RWPE2 (cell line): ENCODE measurements around the gene ITPKB.

Experiments used
- ATAC-seq: fragments of 200-7000 bp; cut with Tn5 transposase; 3 replicates; pipeline ENCODE4 v1.9.1; 2021; ENCODE audit warnings: low read depth
- DNase-seq: peaks from one replicate; pipeline ENCODE4 v3.0.0-alpha.2; 2020; ENCODE audit warnings: low spot score
- H3K27ac ChIP-seq: fragments of 450-650 bp; 2 replicates; pipeline ENCODE4 v1.5.1; 2017; ENCODE audit warnings: mild to moderate bottlenecking; ENCODE audit not compliant: poor library complexity, severe bottlenecking
- H3K27me3 ChIP-seq: fragments of 250-450 bp; sonication (Bioruptor Pico); 2 replicates; pipeline ENCODE4 v1.5.1; 2021; ENCODE audit warnings: mild to moderate bottlenecking, moderate library complexity; ENCODE audit not compliant: insufficient read depth, poor library complexity, severe bottlenecking
- H3K36me3 ChIP-seq: fragments of 250-450 bp; sonication (Bioruptor Pico); 2 replicates; pipeline ENCODE4 v1.5.1; 2020; ENCODE audit warnings: low read depth, mild to moderate bottlenecking, moderate library complexity
- H3K4me1 ChIP-seq: fragments of 250-450 bp; sonication (Bioruptor Pico); 2 replicates; pipeline ENCODE4 v1.5.1; 2021; ENCODE audit warnings: mild to moderate bottlenecking, moderate library complexity; ENCODE audit not compliant: insufficient read depth, poor library complexity, severe bottlenecking
- H3K4me3 ChIP-seq: fragments of 250-450 bp; sonication (Bioruptor Pico); 2 replicates; pipeline ENCODE4 v1.5.1; 2021; ENCODE audit warnings: mild to moderate bottlenecking, moderate library complexity; ENCODE audit not compliant: severe bottlenecking
- H3K9me3 ChIP-seq: fragments of 250-450 bp; sonication (Bioruptor Pico); 2 replicates; pipeline ENCODE4 v1.5.1; 2021; ENCODE audit warnings: mild to moderate bottlenecking, moderate library complexity; ENCODE audit not compliant: severe bottlenecking
- TF ChIP-seq, protein P1 (sequence below): fragments of 450-650 bp; IDR thresholded peaks from one replicate; pipeline ENCODE4 v1.5.1; 2017; ENCODE audit warnings: mild to moderate bottlenecking, moderate library complexity; ENCODE audit not compliant: poor library complexity, severe bottlenecking

The ITPKB gene

DNA sequence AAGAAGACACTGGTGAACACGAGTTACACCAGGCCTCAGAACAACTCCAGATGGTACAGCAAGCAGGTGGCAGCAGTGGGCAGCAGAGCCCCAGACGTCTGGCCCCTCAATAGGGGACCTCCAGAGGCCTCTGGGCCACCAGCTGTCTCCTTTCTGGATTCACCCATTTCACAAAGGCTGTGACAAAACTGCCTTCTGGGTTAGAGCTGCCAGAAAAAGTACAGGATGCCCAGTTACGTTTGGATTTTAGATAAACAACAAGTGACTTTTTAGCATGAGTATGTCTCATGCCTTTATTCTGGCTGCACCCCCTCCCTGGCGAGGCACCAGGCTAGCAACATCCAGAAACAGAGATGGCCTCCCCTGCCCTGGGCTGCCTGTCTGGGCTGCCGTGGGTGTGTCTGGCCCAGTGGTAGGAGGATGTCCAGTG is 30.1 kb downstream of the ITPKB start:
- Histone ChIP-seq H3K27me3 (no peaks in the 10 kb centered on the region), H3K4me3 (no peak overlapping the region), H3K27ac (no peak overlapping the region), H3K9me3 (no peaks in the 10 kb centered on the region), H3K36me3 (no peaks in the 10 kb centered on the region), H3K4me1 (no peaks in the 10 kb centered on the region)
- TF ChIP-seq, protein P1, sequence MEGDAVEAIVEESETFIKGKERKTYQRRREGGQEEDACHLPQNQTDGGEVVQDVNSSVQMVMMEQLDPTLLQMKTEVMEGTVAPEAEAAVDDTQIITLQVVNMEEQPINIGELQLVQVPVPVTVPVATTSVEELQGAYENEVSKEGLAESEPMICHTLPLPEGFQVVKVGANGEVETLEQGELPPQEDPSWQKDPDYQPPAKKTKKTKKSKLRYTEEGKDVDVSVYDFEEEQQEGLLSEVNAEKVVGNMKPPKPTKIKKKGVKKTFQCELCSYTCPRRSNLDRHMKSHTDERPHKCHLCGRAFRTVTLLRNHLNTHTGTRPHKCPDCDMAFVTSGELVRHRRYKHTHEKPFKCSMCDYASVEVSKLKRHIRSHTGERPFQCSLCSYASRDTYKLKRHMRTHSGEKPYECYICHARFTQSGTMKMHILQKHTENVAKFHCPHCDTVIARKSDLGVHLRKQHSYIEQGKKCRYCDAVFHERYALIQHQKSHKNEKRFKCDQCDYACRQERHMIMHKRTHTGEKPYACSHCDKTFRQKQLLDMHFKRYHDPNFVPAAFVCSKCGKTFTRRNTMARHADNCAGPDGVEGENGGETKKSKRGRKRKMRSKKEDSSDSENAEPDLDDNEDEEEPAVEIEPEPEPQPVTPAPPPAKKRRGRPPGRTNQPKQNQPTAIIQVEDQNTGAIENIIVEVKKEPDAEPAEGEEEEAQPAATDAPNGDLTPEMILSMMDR: no peak
- DNase-seq (no peak), ATAC-seq (no peak)

DNA sequence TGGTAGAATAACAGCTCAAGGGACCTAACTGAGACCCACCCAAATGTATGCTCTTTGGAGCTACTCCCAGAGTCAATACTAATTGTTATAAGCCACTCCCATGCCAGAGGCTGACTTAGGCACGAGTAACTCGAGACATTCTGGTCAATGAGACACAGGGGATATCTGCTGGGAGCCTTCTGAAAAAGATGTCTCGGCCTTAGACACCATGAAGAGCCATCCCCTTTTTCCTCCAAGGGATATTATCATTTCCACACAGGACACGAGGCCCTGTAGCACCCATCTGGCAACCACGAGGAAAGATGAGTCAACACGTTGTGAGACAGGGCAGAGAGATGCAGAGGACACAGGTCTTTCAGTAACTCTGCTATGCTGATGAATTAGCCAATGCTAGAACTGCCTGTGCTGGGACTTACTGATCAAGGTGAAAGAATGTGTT is 30.7 kb downstream of the ITPKB start:
- Histone ChIP-seq H3K4me3 (no peak overlapping the region), H3K4me1 (no peaks in the 10 kb centered on the region), H3K9me3 (no peaks in the 10 kb centered on the region), H3K27me3 (no peaks in the 10 kb centered on the region), H3K36me3 (no peaks in the 10 kb centered on the region), H3K27ac (no peak overlapping the region)
- DNase-seq (no peak), ATAC-seq (peak; percentile 83)
- TF ChIP-seq, protein P1: no peak

DNA sequence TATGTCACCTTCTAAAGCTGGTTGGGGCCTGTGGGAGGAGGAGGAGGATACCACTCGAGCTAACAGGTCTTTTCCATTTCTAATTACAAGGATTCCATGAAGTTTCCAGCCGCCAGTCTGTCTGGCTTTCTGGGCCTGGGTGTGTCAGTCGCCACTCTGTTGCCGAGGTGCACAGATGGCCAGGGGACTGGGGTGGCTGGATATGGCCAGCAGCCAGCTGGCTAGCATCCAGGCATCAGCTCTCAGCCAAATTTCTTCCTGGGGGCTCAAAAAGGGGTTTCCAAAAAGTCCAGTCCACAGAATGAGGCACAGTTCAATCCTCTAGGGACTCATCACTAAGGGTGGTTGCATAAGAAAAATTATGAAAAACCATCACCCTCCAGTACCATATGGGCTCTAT is 32.4 kb downstream of the ITPKB start:
- DNase-seq: no peak
- no peak overlapping the region for H3K4me3 ChIP-seq
- TF ChIP-seq, protein P1: no peak
- no peak overlapping the region for H3K27ac ChIP-seq
- no peaks in the 10 kb centered on the region for H3K27me3 ChIP-seq
- no peak for ATAC-seq
- H3K4me1 ChIP-seq: no peaks in the 10 kb centered on the region
- no peaks in the 10 kb centered on the region for H3K36me3 ChIP-seq
- H3K9me3 ChIP-seq: no peaks in the 10 kb centered on the region

DNA sequence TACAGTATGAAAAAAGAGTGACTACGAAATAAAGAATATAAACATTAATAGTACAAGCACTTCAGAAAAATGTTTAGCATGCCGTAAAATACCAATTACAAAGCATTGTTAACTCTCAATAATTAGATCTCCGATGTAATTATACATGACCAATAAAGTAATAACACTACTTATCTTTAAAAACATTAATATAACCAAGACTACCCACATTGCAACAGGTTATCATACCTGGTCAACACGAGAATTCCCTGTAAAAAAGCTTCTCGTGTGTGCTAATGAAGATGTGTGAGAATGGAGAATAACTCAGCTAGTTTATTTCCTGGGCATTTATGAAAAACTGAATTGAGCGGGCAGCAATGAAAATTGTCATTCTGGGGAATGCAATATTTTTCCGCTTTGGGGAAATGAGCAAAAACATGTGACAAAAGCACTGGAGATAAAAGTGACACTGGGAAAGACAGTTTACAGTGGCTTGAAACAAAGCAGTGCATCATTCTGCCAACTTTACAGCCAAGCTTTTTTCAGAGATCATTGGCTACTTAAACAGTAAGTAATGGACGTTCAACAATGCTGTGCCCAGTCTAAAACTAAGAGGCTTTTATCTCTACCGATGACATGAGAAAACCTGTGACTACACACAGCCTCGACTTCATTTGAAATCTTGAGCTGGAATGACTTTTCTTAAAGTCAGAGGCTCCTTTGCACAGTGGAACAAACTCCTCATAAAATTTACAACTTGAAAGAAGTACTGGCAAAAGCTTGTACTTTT is 34.7 kb downstream of the ITPKB start:
- TF ChIP-seq, protein P1: no peak
- Histone ChIP-seq H3K4me3 (no peak overlapping the region), H3K9me3 (no peaks in the 10 kb centered on the region), H3K27me3 (no peaks in the 10 kb centered on the region), H3K27ac (no peak overlapping the region), H3K36me3 (no peaks in the 10 kb centered on the region), H3K4me1 (no peaks in the 10 kb centered on the region)
- ATAC-seq (no peak), DNase-seq (no peak)
